HG03280 (cell line): ENCODE results near the gene SLC25A12.

ENCODE experiments used
- ATAC-seq: cut with Tn5 transposase; IDR thresholded peaks from one replicate; pipeline ENCODE4 v1.9.1; 2021; ENCODE audit warnings: mild to moderate bottlenecking, moderate library complexity; ENCODE audit not compliant: unreplicated experiment

The SLC25A12 gene

DNA sequence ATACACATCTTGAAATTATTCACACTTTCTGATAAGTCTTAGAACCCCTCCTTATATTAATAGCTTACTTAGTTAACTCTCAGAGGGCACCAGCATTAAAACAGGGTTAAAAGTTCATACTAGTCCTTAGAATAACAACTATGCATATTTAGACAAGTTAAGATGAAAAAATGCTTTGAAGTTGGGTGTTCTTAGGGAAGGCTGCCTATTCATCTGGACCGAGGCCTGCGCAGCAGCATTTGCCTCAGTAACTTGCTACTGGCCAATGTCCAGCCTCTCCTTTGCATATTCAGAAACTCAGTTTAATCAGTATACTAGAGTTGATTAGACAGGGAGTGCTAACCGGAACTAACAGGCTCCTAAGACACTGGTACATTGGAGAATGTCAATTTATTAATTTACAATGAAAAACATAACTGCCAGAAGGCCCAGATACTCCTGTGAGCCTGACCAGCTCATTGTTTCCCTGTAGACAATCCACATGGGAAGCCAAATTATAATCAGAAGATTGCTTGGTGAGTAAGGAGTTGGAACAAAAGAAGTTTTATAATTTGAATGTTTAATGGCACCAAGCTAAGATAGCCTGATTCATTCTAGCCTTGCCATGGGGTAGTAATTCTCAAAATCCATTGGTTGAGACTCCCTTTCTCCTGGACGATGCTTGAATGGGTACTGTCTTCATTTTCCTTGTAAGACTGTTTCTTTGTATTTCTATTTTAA lies 157.9 kb downstream of the SLC25A12 start:
- no peak for ATAC-seq
